Trophoblast cell (in vitro differentiated cells and primary cell): ENCODE data around the gene HEPHL1.

Source experiments
- DNase-seq, 2 donors: peaks; one replicate each; pipeline ENCODE4 v3.0.0-alpha.2; 2016
- H2AFZ ChIP-seq: 2 replicates; pipeline ENCODE4 v1.6.1; 2013; ENCODE audit warnings: low read length, moderate library complexity, mild to moderate bottlenecking; ENCODE audit not compliant: insufficient read depth, poor library complexity
- H2AK5ac ChIP-seq: 2 replicates; pipeline ENCODE4 v1.6.1; 2013; ENCODE audit warnings: mild to moderate bottlenecking, low read length
- H2BK120ac ChIP-seq: 2 replicates; pipeline ENCODE4 v1.6.1; 2013; ENCODE audit warnings: low read length, mild to moderate bottlenecking, moderate library complexity; ENCODE audit not compliant: insufficient read depth, poor library complexity
- H2BK12ac ChIP-seq: 2 replicates; pipeline ENCODE4 v1.6.1; 2013; ENCODE audit warnings: mild to moderate bottlenecking, low read length, moderate library complexity
- H2BK5ac ChIP-seq: 2 replicates; pipeline ENCODE4 v1.6.1; 2013; ENCODE audit warnings: low read length, low read depth, moderate library complexity, mild to moderate bottlenecking; ENCODE audit not compliant: poor library complexity
- H3K14ac ChIP-seq: 2 replicates; pipeline ENCODE4 v1.6.1; 2013; ENCODE audit warnings: mild to moderate bottlenecking, low read length
- H3K18ac ChIP-seq: 2 replicates; pipeline ENCODE4 v1.6.1; 2013; ENCODE audit warnings: mild to moderate bottlenecking, low read length
- H3K23ac ChIP-seq: 2 replicates; pipeline ENCODE4 v1.6.1; 2013; ENCODE audit warnings: low read length
- H3K27ac ChIP-seq: 2 replicates; pipeline ENCODE4 v1.5.1; 2013; ENCODE audit warnings: low read depth, mild to moderate bottlenecking, inconsistent platforms, low read length, moderate library complexity
- H3K27me3 ChIP-seq: 2 replicates; pipeline ENCODE4 v1.6.1; 2013; ENCODE audit warnings: inconsistent platforms, mild to moderate bottlenecking, low read length, moderate library complexity; ENCODE audit not compliant: insufficient read depth
- H3K36me3 ChIP-seq, 2 experiments: 1 replicate in 1 of 2; 2 replicates in 1 of 2; pipeline ENCODE4 v1.6.1; 2013; ENCODE audit warnings: low read length in 2 of 2, mild to moderate bottlenecking in 2 of 2, moderate library complexity in 1 of 2; ENCODE audit not compliant: insufficient read depth in 2 of 2, control insufficient read depth in 1 of 2
- H3K4ac ChIP-seq: 2 replicates; pipeline ENCODE4 v1.6.1; 2013; ENCODE audit warnings: low read depth, mild to moderate bottlenecking, low read length, moderate library complexity
- H3K4me1 ChIP-seq, 2 experiments: 1 replicate in 1 of 2; 2 replicates in 1 of 2; pipeline ENCODE4 v1.6.1; 2013; ENCODE audit warnings: low read length in 2 of 2, mild to moderate bottlenecking in 2 of 2, moderate library complexity in 1 of 2; ENCODE audit not compliant: insufficient read depth in 2 of 2, control insufficient read depth in 1 of 2
- H3K4me2 ChIP-seq: 2 replicates; pipeline ENCODE4 v1.6.1; 2013; ENCODE audit warnings: inconsistent platforms, mild to moderate bottlenecking, low read length, moderate library complexity
- H3K4me3 ChIP-seq: 2 replicates; pipeline ENCODE4 v1.5.1; 2013; ENCODE audit warnings: mild to moderate bottlenecking, low read depth, low read length, inconsistent platforms
- H3K79me1 ChIP-seq: one replicate; pipeline ENCODE4 v1.6.1; 2013; ENCODE audit warnings: low read length
- H3K79me2 ChIP-seq: 2 replicates; pipeline ENCODE4 v1.6.1; 2013; ENCODE audit warnings: low read length, mild to moderate bottlenecking; ENCODE audit not compliant: control insufficient read depth, insufficient read depth, poor library complexity
- H3K9ac ChIP-seq: 2 replicates; pipeline ENCODE4 v1.6.1; 2013; ENCODE audit warnings: mild to moderate bottlenecking, low read length
- H3K9me3 ChIP-seq: 2 replicates; pipeline ENCODE4 v1.6.1; 2013; ENCODE audit warnings: low read depth, mild to moderate bottlenecking, control low read depth, inconsistent platforms, low read length; ENCODE audit not compliant: insufficient read depth
- H4K12ac ChIP-seq: 2 replicates; pipeline ENCODE4 v1.6.1; 2013; ENCODE audit warnings: low read depth, mild to moderate bottlenecking, low read length, moderate library complexity
- H4K8ac ChIP-seq: 2 replicates; pipeline ENCODE4 v1.6.1; 2013; ENCODE audit warnings: low read depth, mild to moderate bottlenecking, low read length, moderate library complexity
- H4K91ac ChIP-seq: one replicate; pipeline ENCODE4 v1.6.1; 2013; ENCODE audit warnings: low read depth, mild to moderate bottlenecking, low read length, moderate library complexity
- WGBS: extraction: QIAGEN DNeasy Blood & Tissue Kit; methylation state at CpG from one replicate; pipeline ENCODE4 v1.1.7; 2013; ENCODE audit warnings: missing lambda C conversion rate; ENCODE audit not compliant: insufficient read length, insufficient coverage; ENCODE audit errors: extremely low coverage; 5-methylcytosine and 5-hydroxymethylcytosine counted together

The HEPHL1 gene

DNA sequence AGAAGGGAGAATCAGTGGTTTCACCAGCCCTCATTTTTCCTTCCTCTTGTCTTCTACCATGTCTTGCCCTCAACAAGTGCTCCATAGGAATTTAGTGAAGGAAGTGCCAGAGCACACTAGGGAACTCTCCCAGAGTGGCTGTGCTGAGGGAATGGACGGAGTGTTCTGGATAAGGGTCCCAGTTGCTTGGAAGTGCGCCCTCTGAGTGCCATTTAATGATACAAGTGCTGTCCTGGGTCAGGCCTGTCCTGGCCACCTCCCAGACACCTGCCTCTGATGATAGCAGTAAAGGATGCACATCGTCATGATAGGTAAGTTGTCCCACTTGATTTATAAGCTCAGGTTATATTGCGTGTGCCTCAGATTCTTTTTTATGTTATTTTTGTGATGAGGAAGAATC, 112.6 kb downstream of the HEPHL1 start:
- Histone ChIP-seq H3K23ac (no peak overlapping the region), H3K79me1 (peaks cover 6% of the 10 kb centered on the region), H2BK120ac (no peak overlapping the region), H2AFZ (no peak overlapping the region), H3K27me3 (no peaks in the 10 kb centered on the region), H3K27ac (no peak overlapping the region), H4K91ac (no peak overlapping the region), H2BK12ac (no peak overlapping the region), H3K9ac (no peak overlapping the region), H3K14ac (no peak overlapping the region), H3K4me1 (peaks cover 3 to 14% of the 10 kb centered on the region in 2 experiments), H3K36me3 (no peaks in the 10 kb centered on the region), H3K9me3 (peaks cover 2% of the 10 kb centered on the region), H2AK5ac (no peak overlapping the region), H4K8ac (no peak overlapping the region), H4K12ac (no peak overlapping the region), H3K4me3 (no peak overlapping the region), H3K4ac (no peak overlapping the region), H3K18ac (no peak overlapping the region), H3K79me2 (peaks cover 14% of the 10 kb centered on the region), H2BK5ac (no peak overlapping the region), H3K4me2 (no peak overlapping the region)
- DNase-seq: no peak
- WGBS: no CpG with 5 or more reads among the region's 4 CpGs

DNA sequence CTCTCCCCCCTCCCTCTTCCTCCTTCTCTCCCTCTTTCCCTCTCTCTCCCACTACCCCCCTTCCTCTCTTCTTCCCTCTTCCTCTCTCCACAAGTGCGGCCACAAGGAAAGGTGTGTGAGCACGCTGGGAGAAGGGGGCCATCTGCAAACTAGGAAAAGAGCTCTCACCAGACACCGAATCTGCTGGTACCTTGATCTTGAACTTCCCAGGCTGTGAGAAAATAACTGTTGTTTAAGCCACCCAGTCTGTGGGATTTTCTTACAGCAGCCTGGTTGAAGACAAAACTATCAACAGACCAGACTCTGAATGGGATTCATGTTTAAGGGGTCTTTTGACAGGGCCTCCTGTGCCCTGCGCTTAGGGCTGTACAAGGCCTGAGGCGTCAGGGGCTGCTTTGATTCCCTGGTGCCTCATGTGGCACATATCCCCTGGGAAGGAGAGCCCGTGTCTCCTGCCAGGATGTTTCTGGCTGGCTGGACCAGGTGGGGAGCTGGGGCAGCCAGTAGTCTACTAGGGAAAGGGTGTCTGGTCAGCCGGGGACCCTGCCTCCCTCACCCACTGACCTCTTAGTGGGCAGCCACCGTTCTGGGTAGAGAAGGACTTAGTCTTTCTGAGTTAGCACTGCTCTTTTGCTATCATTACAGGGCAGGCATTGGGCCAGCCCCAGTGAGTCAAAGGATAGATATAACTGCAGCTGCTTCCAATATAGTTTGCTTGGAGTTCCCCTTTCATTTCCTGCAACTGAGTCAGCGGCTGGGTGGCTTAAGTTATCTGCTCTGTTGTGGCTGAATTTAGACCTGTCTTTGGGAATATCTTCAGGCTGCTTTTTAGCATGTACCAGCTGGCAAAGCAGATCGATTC, 113.7 kb downstream of the HEPHL1 start:
- H2AFZ ChIP-seq: peak overlapping the region; percentile 23
- no CpG with 5 or more reads among the region's 10 CpGs for WGBS
- peaks cover 2% of the 10 kb centered on the region for H3K9me3 ChIP-seq
- H2BK120ac ChIP-seq: no peak overlapping the region
- H3K36me3 ChIP-seq: no peaks in the 10 kb centered on the region
- H4K8ac ChIP-seq: no peak overlapping the region
- H3K27ac ChIP-seq: no peak overlapping the region
- H3K14ac ChIP-seq: no peak overlapping the region
- H3K4me2 ChIP-seq: no peak overlapping the region
- H3K18ac ChIP-seq: peak overlapping the region; percentile 54
- H3K4me1 ChIP-seq: peaks cover 3 to 10% of the 10 kb centered on the region in 2 experiments
- H3K4me3 ChIP-seq: no peak overlapping the region
- H3K9ac ChIP-seq: no peak overlapping the region
- H2AK5ac ChIP-seq: no peak overlapping the region
- no peaks in the 10 kb centered on the region for H3K79me1 ChIP-seq
- H3K27me3 ChIP-seq: no peaks in the 10 kb centered on the region
- peaks cover 7% of the 10 kb centered on the region for H3K79me2 ChIP-seq
- no peak overlapping the region for H2BK5ac ChIP-seq
- no peak overlapping the region for H3K23ac ChIP-seq
- H4K12ac ChIP-seq: no peak overlapping the region
- H3K4ac ChIP-seq: peak overlapping the region; percentile 68
- H2BK12ac ChIP-seq: no peak overlapping the region
- peak overlapping the region; percentile 32 for H4K91ac ChIP-seq
- DNase-seq: peak; percentile 79 to 80

DNA sequence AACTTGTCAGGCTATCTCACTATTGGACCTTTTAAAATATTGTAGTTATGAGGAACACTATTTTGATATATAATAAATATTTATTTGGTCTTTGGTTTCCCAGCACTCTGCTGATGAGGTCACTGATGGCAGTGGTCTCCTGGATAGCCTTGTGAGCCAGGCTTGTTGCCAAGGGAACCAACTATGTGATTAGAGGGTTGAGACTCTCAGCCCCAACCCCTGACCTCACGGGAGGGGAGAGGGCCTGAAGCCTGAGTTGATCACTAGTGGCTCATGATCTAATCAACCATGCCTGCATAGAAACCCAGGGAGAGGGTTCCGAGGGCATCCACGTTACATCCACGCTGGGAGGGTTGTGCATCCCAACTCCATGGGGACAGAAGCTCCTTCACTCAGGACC, 118.3 kb downstream of the HEPHL1 start:
- Histone ChIP-seq H3K9me3 (peaks cover 2% of the 10 kb centered on the region), H4K12ac (no peak overlapping the region), H3K4me3 (no peak overlapping the region), H4K8ac (no peak overlapping the region), H3K14ac (no peak overlapping the region), H2BK12ac (no peak overlapping the region), H3K4me1 (peaks cover 15 to 20% of the 10 kb centered on the region in 2 experiments), H3K27ac (no peak overlapping the region), H3K79me2 (peaks cover 4% of the 10 kb centered on the region), H3K4ac (peak overlapping the region; percentile 15), H3K18ac (no peak overlapping the region), H3K23ac (no peak overlapping the region), H3K27me3 (no peaks in the 10 kb centered on the region), H3K4me2 (no peak overlapping the region), H4K91ac (no peak overlapping the region), H2AFZ (no peak overlapping the region), H2AK5ac (no peak overlapping the region), H3K79me1 (no peaks in the 10 kb centered on the region), H3K9ac (no peak overlapping the region), H3K36me3 (no peaks in the 10 kb centered on the region), H2BK120ac (no peak overlapping the region), H2BK5ac (no peak overlapping the region)
- no peak for DNase-seq
- no CpG with 5 or more reads among the region's 4 CpGs for whole genome bisulfite sequencing

DNA sequence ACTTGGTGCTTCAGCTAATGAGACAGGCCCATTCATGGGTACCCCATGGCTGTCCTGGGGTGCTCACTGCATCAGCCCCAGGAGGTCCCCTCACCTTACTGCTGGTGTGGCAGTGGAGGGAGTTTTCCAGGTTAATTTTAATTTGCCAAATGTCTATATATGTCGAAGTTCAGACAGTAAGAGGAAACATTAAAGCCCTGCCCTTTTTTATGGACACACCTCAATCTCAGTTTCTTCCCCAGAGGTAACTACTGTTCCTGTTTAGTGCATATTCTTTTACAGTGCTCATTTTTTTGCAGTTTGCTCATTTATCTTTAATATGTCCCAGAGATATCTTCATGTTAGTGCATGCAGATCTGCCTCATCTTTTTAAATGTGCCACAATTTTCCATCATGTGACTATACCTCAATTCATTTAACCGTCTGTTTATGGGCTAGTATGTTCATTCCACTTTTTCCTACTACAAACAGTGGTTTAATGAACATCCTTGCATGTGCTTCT, 119.1 kb downstream of the HEPHL1 start:
- H3K14ac ChIP-seq: no peak overlapping the region
- H2BK12ac ChIP-seq: no peak overlapping the region
- peaks cover 2% of the 10 kb centered on the region for H3K9me3 ChIP-seq
- H3K27me3 ChIP-seq: no peaks in the 10 kb centered on the region
- H3K18ac ChIP-seq: no peak overlapping the region
- H3K4me1 ChIP-seq: peaks cover 14 to 18% of the 10 kb centered on the region in 2 experiments
- no peak overlapping the region for H4K12ac ChIP-seq
- no peak overlapping the region for H2BK5ac ChIP-seq
- no peaks in the 10 kb centered on the region for H3K79me1 ChIP-seq
- H4K91ac ChIP-seq: no peak overlapping the region
- H4K8ac ChIP-seq: no peak overlapping the region
- no peak overlapping the region for H3K23ac ChIP-seq
- no peak for DNase-seq
- no peak overlapping the region for H3K27ac ChIP-seq
- no CpG with 5 or more reads among the region's 2 CpGs for WGBS
- peak overlapping the region; percentile 59 for H3K4ac ChIP-seq
- no peaks in the 10 kb centered on the region for H3K36me3 ChIP-seq
- peaks cover 2% of the 10 kb centered on the region for H3K79me2 ChIP-seq
- H2BK120ac ChIP-seq: no peak overlapping the region
- H3K9ac ChIP-seq: no peak overlapping the region
- no peak overlapping the region for H3K4me3 ChIP-seq
- no peak overlapping the region for H3K4me2 ChIP-seq
- no peak overlapping the region for H2AFZ ChIP-seq
- H2AK5ac ChIP-seq: no peak overlapping the region
